ENCODE results near the gene WDR46.

- no peak for TF ChIP-seq CTCF (tag by site-specific recombination; IDR thresholded peaks at IDR 0.05)
- no peak for TF ChIP-seq YY1 (tag by site-specific recombination; IDR thresholded peaks at IDR 0.05)
- no peak for TF ChIP-seq ZNF776 (tag by site-specific recombination; IDR thresholded peaks at IDR 0.05; ENCODE audit: borderline replicate concordance)
- no peak for TF ChIP-seq ZSCAN23 (tag by site-specific recombination; IDR thresholded peaks at IDR 0.05)
- no peak for TF ChIP-seq ZNF843 (tag by site-specific recombination; IDR thresholded peaks at IDR 0.05)
- TF ChIP-seq REPIN1 (tag by site-specific recombination; IDR thresholded peaks at IDR 0.05; ENCODE audit: low read depth): no peak
- TF ChIP-seq ZNF707 (tag by site-specific recombination; IDR thresholded peaks at IDR 0.05): no peak
- no peak for TF ChIP-seq ZNF221 (tag by site-specific recombination; IDR thresholded peaks at IDR 0.05; ENCODE audit: borderline replicate concordance)
- TF ChIP-seq ZNF354C (tag by site-specific recombination; IDR thresholded peaks at IDR 0.05; ENCODE audit: borderline replicate concordance, low read depth): no peak
- no peak for TF ChIP-seq ZNF335 (tag by site-specific recombination; conservative IDR thresholded peaks at IDR 0.05)
- TF ChIP-seq ZNF654 (tag by site-specific recombination; IDR thresholded peaks at IDR 0.05; ENCODE audit: low read depth): no peak
- TF ChIP-seq KLF9 (tag by site-specific recombination; IDR thresholded peaks at IDR 0.05; ENCODE audit: low read depth): no peak
Observed at GRCh38 chr6:33295621-33296369, 6.8 kb upstream of the WDR46 start.

Measured in HEK293 (cell line).